ENCODE results near the gene PDE3A.

Gene PDE3A

GRCh38 chr12:20489645-20490044 is 121.3 kb downstream of the PDE3A start:
- no peak for DNase-seq (ENCODE audit: extremely low read depth in 1 of 2, low read depth in 1 of 2)

- DNase-seq (ENCODE audit: extremely low read depth in 1 of 2, low read depth in 1 of 2): no peak
Observed at GRCh38 chr12:20490213-20490612, 121.9 kb downstream of the PDE3A start.

- DNase-seq (ENCODE audit: extremely low read depth in 1 of 2, low read depth in 1 of 2): no peak
Observed at GRCh38 chr12:20491290-20491689, 123.0 kb downstream of the PDE3A start.

GRCh38 chr12:20492251-20492760 is 124.0 kb downstream of the PDE3A start:
- DNase-seq (ENCODE audit: extremely low read depth in 1 of 2, low read depth in 1 of 2): no peak

GRCh38 chr12:20493934-20494333 is 125.6 kb downstream of the PDE3A start:
- DNase-seq (ENCODE audit: extremely low read depth in 1 of 2, low read depth in 1 of 2): no peak

GRCh38 chr12:20494851-20495250 is 126.5 kb downstream of the PDE3A start:
- DNase-seq (ENCODE audit: extremely low read depth in 1 of 2, low read depth in 1 of 2): no peak

GRCh38 chr12:20495997-20496396 is 127.7 kb downstream of the PDE3A start:
- no peak for DNase-seq (ENCODE audit: extremely low read depth in 1 of 2, low read depth in 1 of 2)

- DNase-seq (ENCODE audit: extremely low read depth in 1 of 2, low read depth in 1 of 2): no peak
Observed at GRCh38 chr12:20497707-20498106, 129.4 kb downstream of the PDE3A start.

- no peak for DNase-seq (ENCODE audit: extremely low read depth in 1 of 2, low read depth in 1 of 2)
Observed at GRCh38 chr12:20501958-20502357, 133.6 kb downstream of the PDE3A start.

GRCh38 chr12:20503858-20504257 is 135.5 kb downstream of the PDE3A start:
- DNase-seq (ENCODE audit: extremely low read depth in 1 of 2, low read depth in 1 of 2): no peak

GRCh38 chr12:20505056-20505455 is 136.7 kb downstream of the PDE3A start:
- no peak for DNase-seq (ENCODE audit: extremely low read depth in 1 of 2, low read depth in 1 of 2)

- no peak for DNase-seq (ENCODE audit: extremely low read depth in 1 of 2, low read depth in 1 of 2)
Observed at GRCh38 chr12:20507056-20507455, 138.7 kb downstream of the PDE3A start.

GRCh38 chr12:20507711-20508110 is 139.4 kb downstream of the PDE3A start:
- DNase-seq (ENCODE audit: extremely low read depth in 1 of 2, low read depth in 1 of 2): no peak

GRCh38 chr12:20508359-20508758 is 140.0 kb downstream of the PDE3A start:
- no peak for DNase-seq (ENCODE audit: extremely low read depth in 1 of 2, low read depth in 1 of 2)

GRCh38 chr12:20508962-20509361 is 140.6 kb downstream of the PDE3A start:
- DNase-seq (ENCODE audit: extremely low read depth in 1 of 2, low read depth in 1 of 2): no peak

- DNase-seq (ENCODE audit: extremely low read depth in 1 of 2, low read depth in 1 of 2): no peak
Observed at GRCh38 chr12:20510811-20511210, 142.5 kb downstream of the PDE3A start.

- no peak for DNase-seq (ENCODE audit: extremely low read depth in 1 of 2, low read depth in 1 of 2)
Observed at GRCh38 chr12:20513189-20513588, 144.9 kb downstream of the PDE3A start.

- no peak for DNase-seq (ENCODE audit: extremely low read depth in 1 of 2, low read depth in 1 of 2)
Observed at GRCh38 chr12:20514598-20514997, 146.3 kb downstream of the PDE3A start.

GRCh38 chr12:20520532-20520931 is 152.2 kb downstream of the PDE3A start:
- DNase-seq (ENCODE audit: extremely low read depth in 1 of 2, low read depth in 1 of 2): no peak

- no peak for DNase-seq (ENCODE audit: extremely low read depth in 1 of 2, low read depth in 1 of 2)
Observed at GRCh38 chr12:20523658-20524057, 155.3 kb downstream of the PDE3A start.

GRCh38 chr12:20524113-20524512 is 155.8 kb downstream of the PDE3A start:
- no peak for DNase-seq (ENCODE audit: extremely low read depth in 1 of 2, low read depth in 1 of 2)

GRCh38 chr12:20525064-20525610 is 156.8 kb downstream of the PDE3A start:
- no peak for DNase-seq (ENCODE audit: extremely low read depth in 1 of 2, low read depth in 1 of 2)
